ENCODE data around the gene CD3D. TPM values are rescaled to one million over a fixed set of nuclear protein-coding genes. Genes with fewer than 3 reads are reported as not detected.

CD3D gene
- total and polyA plus RNA-seq, 2 donors (not counting 3 experiments of a cell fraction or from before 2014, with no cell fraction given): not detected

- no TSS peak for BruUV-seq (replicated peaks)
- Histone ChIP-seq H3K4me3 (replicated peaks in 1 of 3; ENCODE audit: insufficient read depth in 1 of 3, low read depth in 1 of 3, low read length in 3 of 3) (no peak overlapping the region), H3K4me1 (ENCODE audit: control insufficient read depth, extremely low read depth, insufficient read depth, low read length) (no peaks in the 10 kb centered on the region), H3K27ac (ENCODE audit: insufficient read depth, low read depth, low read length) (no peak overlapping the region), H3K9me3 (replicated peaks; ENCODE audit: control insufficient read depth, insufficient read depth, low read length) (no peaks in the 10 kb centered on the region), H4K20me1 (replicated peaks; ENCODE audit: control insufficient read depth, extremely low read depth, insufficient read depth, low read length) (no peaks in the 10 kb centered on the region), H3K79me2 (ENCODE audit: control insufficient read depth, insufficient read depth, low read length) (no peaks in the 10 kb centered on the region), H3K36me3 (ENCODE audit: control insufficient read depth in 2 of 2, extremely low read depth in 1 of 2, insufficient read depth in 2 of 2, low read length in 2 of 2) (no peaks in the 10 kb centered on the region), H2AFZ (ENCODE audit: low read depth, low read length) (no peak overlapping the region), H3K4me2 (ENCODE audit: insufficient read depth, low read length) (no peak overlapping the region), H3K9ac (replicated peaks; ENCODE audit: extremely low read depth, insufficient read depth, low read length) (no peak overlapping the region), H3K27me3 (ENCODE audit: control insufficient read depth in 2 of 2, insufficient read depth in 2 of 2, low read length in 2 of 2) (peaks cover 0 to 2% of the 10 kb centered on the region in 2 experiments), H3K9me1 (replicated peaks; ENCODE audit: control insufficient read depth, extremely low read depth, insufficient read depth, low read length) (no peaks in the 10 kb centered on the region)
- no peak for FAIRE-seq
- TF ChIP-seq EZH2 (IDR thresholded peaks at IDR 0.05; ENCODE audit: borderline replicate concordance, low read depth, low read length, severe bottlenecking) (no peak), MYC (IDR thresholded peaks at IDR 0.05; ENCODE audit: low read depth, low read length) (no peak), JUN (IDR thresholded peaks at IDR 0.05; ENCODE audit: borderline replicate concordance, insufficient read depth, insufficient read length, low read depth) (no peak), GATA2 (IDR thresholded peaks at IDR 0.05; ENCODE audit: insufficient read depth, insufficient read length, low read depth, low read length) (no peak), FOS (IDR thresholded peaks at IDR 0.05; ENCODE audit: borderline replicate concordance, insufficient read depth, low read length) (no peak), POLR2A (IDR thresholded peaks at IDR 0.05; ENCODE audit: low read depth, low read length) (no peak), POLR2AphosphoS5 (IDR thresholded peaks at IDR 0.05; ENCODE audit: insufficient read depth, low read depth, low read length) (no peak), MAX (IDR thresholded peaks at IDR 0.05; ENCODE audit: insufficient read depth, insufficient read length) (no peak), CTCF (IDR thresholded peaks at IDR 0.05; ENCODE audit: extremely low read depth in 1 of 2, insufficient read depth in 1 of 2, low read depth in 1 of 2, low read length in 2 of 2) (no peak)
- ChIA-PET POLR2A (no interaction called here), CTCF (interaction anchor here (0.6 kb wide), 1 partner anchor 130 kb away, joined by 3 read pairs; no protein-coding TSS in a partner anchor)
- intact Hi-C loops (cut with micrococcal nuclease): no loop called here
- dilution Hi-C loops (cut with MboI; ENCODE audit: extremely low pct_ligation_motif_present, low sequenced_read_pairs): no loop called here
- no peak for DNase-seq (ENCODE audit: low read depth, low spot score)
Measured at GRCh38 chr11:118328745-118329144, 13.8 kb downstream of the CD3D start.
